HepG2 (cell line): Measurements from ENCODE around the gene IZUMO4. TPM values are rescaled to one million over a fixed set of nuclear protein-coding genes. Genes with fewer than 3 reads are reported as not detected.

Source experiments
- ATAD3A ChIP-seq: sonication (generic); formaldehyde crosslinking; IDR thresholded peaks from 2 replicates; pipeline ENCODE4 v1.4.0; 2020; ENCODE audit warnings: missing genetic modification reagents
- BCL6 ChIP-seq: IDR thresholded peaks from 2 replicates; pipeline ENCODE4 v1.6.1; 2016; ENCODE audit warnings: missing genetic modification reagents, missing compliant biosample characterization
- CBX2 ChIP-seq, 2 experiments: fragments of 200-600 bp in 1 of 2; sonication (generic); formaldehyde crosslinking in 1 of 2; IDR thresholded peaks; 2 replicates each; pipeline versions ENCODE4 v1.7.0 to v1.8.1; 2018 to 2022; ENCODE audit warnings: low read depth in 2 of 2, low read length in 1 of 2, mild to moderate bottlenecking in 1 of 2, missing genetic modification reagents in 1 of 2
- CREBL2 ChIP-seq: sonication (generic); formaldehyde crosslinking; IDR thresholded peaks from 2 replicates; pipeline ENCODE4 v1.8.1; 2023; ENCODE audit warnings: missing genetic modification reagents, mild to moderate bottlenecking, borderline replicate concordance
- DNMT1 ChIP-seq: sonication (generic); formaldehyde crosslinking; IDR thresholded peaks from 2 replicates; pipeline ENCODE4 v1.5.1; 2020; ENCODE audit warnings: mild to moderate bottlenecking, missing genetic modification reagents
- ELF1 ChIP-seq: sonication (generic); formaldehyde crosslinking; IDR thresholded peaks from 2 replicates; pipeline ENCODE4 v1.4.0; 2020; ENCODE audit warnings: missing genetic modification reagents
- FOXC1 ChIP-seq: sonication (generic); formaldehyde crosslinking; IDR thresholded peaks from 2 replicates; pipeline ENCODE4 v1.8.0; 2022; ENCODE audit warnings: mild to moderate bottlenecking, missing genetic modification reagents, borderline replicate concordance
- HCFC1 ChIP-seq: fragments of 150-350 bp; IDR thresholded peaks from 2 replicates; pipeline ENCODE4 v1.6.1; 2014; ENCODE audit warnings: low read depth, low read length
- HIVEP1 ChIP-seq: sonication (generic); formaldehyde crosslinking; IDR thresholded peaks from 2 replicates; pipeline ENCODE4 v1.4.0; 2020; ENCODE audit warnings: mild to moderate bottlenecking, missing genetic modification reagents
- IKZF1 ChIP-seq: fragments of 450-650 bp; IDR thresholded peaks from 2 replicates; pipeline ENCODE4 v1.7.1; 2016
- JUNB ChIP-seq: sonication (generic); formaldehyde crosslinking; IDR thresholded peaks from 2 replicates; pipeline ENCODE4 v1.8.0; 2022; ENCODE audit warnings: missing genetic modification reagents, mild to moderate bottlenecking, borderline replicate concordance
- KDM6A ChIP-seq: IDR thresholded peaks from 2 replicates; pipeline ENCODE4 v1.6.1; 2016; ENCODE audit warnings: low read depth
- MEIS1 ChIP-seq: sonication (generic); formaldehyde crosslinking; IDR thresholded peaks from 2 replicates; pipeline ENCODE4 v1.9.0; 2021; ENCODE audit warnings: mild to moderate bottlenecking, missing genetic modification reagents, moderate library complexity, borderline replicate concordance
- MTA1 ChIP-seq: sonication (generic); formaldehyde crosslinking; IDR thresholded peaks from 2 replicates; pipeline ENCODE4 v1.4.0; 2020; ENCODE audit warnings: missing genetic modification reagents, mild to moderate bottlenecking, borderline replicate concordance
- NFE2 ChIP-seq: sonication (generic); formaldehyde crosslinking; IDR thresholded peaks from 2 replicates; pipeline ENCODE4 v1.4.0; 2020; ENCODE audit warnings: missing genetic modification reagents
- NFKB2 ChIP-seq: sonication (generic); formaldehyde crosslinking; IDR thresholded peaks from 2 replicates; pipeline ENCODE4 v1.4.0; 2020; ENCODE audit warnings: missing genetic modification reagents, borderline replicate concordance
- RXRA ChIP-seq: sonication (generic); formaldehyde crosslinking; IDR thresholded peaks from 2 replicates; pipeline ENCODE4 v1.5.1; 2020; ENCODE audit warnings: missing genetic modification reagents
- SIX1 ChIP-seq: sonication (generic); formaldehyde crosslinking; IDR thresholded peaks from 2 replicates; pipeline ENCODE4 v1.4.0; 2020; ENCODE audit warnings: missing genetic modification reagents, borderline replicate concordance
- TOE1 ChIP-seq: sonication (generic); formaldehyde crosslinking; IDR thresholded peaks from 2 replicates; pipeline ENCODE4 v1.4.0; 2020; ENCODE audit warnings: mild to moderate bottlenecking, missing genetic modification reagents
- ZBTB1 ChIP-seq: sonication (generic); formaldehyde crosslinking; IDR thresholded peaks from 2 replicates; pipeline ENCODE4 v1.4.0; 2020; ENCODE audit warnings: missing genetic modification reagents, borderline replicate concordance
- ZNF354B ChIP-seq: sonication (generic); formaldehyde crosslinking; IDR thresholded peaks from 2 replicates; pipeline ENCODE4 v1.8.0; 2022; ENCODE audit warnings: mild to moderate bottlenecking, missing genetic modification reagents
- ZNF670 ChIP-seq: sonication (generic); formaldehyde crosslinking; IDR thresholded peaks from 2 replicates; pipeline ENCODE4 v1.8.0; 2022; ENCODE audit warnings: mild to moderate bottlenecking, missing genetic modification reagents, borderline replicate concordance
- ZNF709 ChIP-seq: sonication (generic); formaldehyde crosslinking; IDR thresholded peaks from 2 replicates; pipeline ENCODE4 v1.5.0; 2020; ENCODE audit warnings: mild to moderate bottlenecking, missing genetic modification reagents
- ZNF761 ChIP-seq: sonication (generic); formaldehyde crosslinking; conservative IDR thresholded peaks from 2 replicates; pipeline ENCODE4 v1.4.0; 2020; ENCODE audit warnings: mild to moderate bottlenecking, missing genetic modification reagents
- ZNF776 ChIP-seq: sonication (generic); formaldehyde crosslinking; IDR thresholded peaks from 2 replicates; pipeline ENCODE4 v1.4.0; 2020; ENCODE audit warnings: mild to moderate bottlenecking, missing genetic modification reagents
- ZSCAN29 ChIP-seq: sonication (generic); formaldehyde crosslinking; conservative IDR thresholded peaks from 2 replicates; pipeline ENCODE4 v1.4.0; 2020; ENCODE audit warnings: mild to moderate bottlenecking, missing genetic modification reagents
- polyA plus RNA-seq, 8 experiments: library from polyadenylated mRNA; depleted of rRNA in 3 of 8; stranded (reverse) in 7 of 8; unstranded in 1 of 8; fragments of >200 nt; fragmentation: Illumina TruSeq in 4 of 8; extraction: Trizol in 4 of 8; gene quantifications; 2 replicates each; pipeline versions ENCODE4 v1.2.1 to v1.2.3, GENCODE V29; 2011 to 2016; ENCODE audit warnings: low read depth in 4 of 8, missing spikeins in 1 of 8, mixed read lengths in 1 of 8; ENCODE audit not compliant: insufficient read depth in 1 of 8
- total RNA-seq, 5 experiments: library from RNA; depleted of rRNA; stranded (reverse); fragments of >200 nt; fragmentation: Illumina TruSeq; extraction: Trizol; gene quantifications; 2 replicates each; pipeline ENCODE4 v1.2.3, GENCODE V29; 2016; ENCODE audit warnings: low read depth in 1 of 5
- TF ChIP-seq, protein P1 (sequence below): sonication (generic); formaldehyde crosslinking; IDR thresholded peaks from 2 replicates; pipeline ENCODE4 v1.5.1; 2020; ENCODE audit warnings: missing genetic modification reagents, mild to moderate bottlenecking, borderline replicate concordance
- TF ChIP-seq, protein P2 (sequence below): sonication (generic); formaldehyde crosslinking; IDR thresholded peaks from 2 replicates; pipeline ENCODE4 v1.5.0; 2020; ENCODE audit warnings: missing genetic modification reagents

The IZUMO4 gene
- total and polyA plus RNA-seq, 2 of the 13 experiments (the other 11 are each of a cell fraction or from before 2014, with no cell fraction given), result 0.77 to 3.9 TPM

DNA sequence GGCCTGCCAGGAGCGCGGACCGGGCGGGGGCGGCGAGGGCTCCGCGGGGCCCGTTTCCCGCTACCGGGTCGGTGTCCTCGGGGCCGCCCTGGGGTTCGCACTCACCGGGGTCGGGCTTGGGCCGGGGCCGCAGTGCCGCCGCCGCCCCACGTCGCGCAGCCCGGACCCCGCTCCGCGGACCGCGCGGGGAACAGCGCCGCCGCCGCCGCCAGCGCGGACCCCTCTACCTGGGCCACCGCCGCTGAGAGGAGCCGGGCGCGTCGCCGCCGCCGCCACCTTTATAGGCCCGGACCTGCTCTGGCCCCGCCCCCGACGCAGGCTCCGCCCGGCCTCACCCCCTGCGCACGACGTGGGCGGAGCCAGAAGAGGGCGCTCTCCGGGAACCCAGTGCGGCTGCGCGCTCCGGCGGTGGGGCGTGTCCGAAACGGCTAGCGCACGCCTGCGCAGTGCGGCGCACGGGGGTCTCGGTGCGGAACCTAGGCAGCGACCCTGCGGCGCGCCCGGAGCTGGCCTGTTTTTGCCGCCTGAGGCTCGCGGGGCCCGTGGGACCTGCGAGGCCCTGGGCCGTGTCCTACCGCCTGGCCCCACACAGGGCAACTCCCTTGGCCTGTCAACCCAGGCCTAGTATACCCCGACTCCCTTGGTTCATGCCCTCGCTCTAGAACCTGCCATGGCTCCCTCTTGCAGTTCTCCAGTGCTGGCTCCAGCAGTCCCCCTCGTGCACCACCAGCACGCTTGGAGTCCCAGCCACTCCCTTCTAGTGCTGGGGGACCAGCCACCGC, 45.5 kb upstream of the IZUMO4 start, which contains the start of gene MKNK2 (continued):
- TF ChIP-seq ZNF776 (peak; percentile 62; the same call in 1 of the 2 replicates), BCL6 (CRISPR knock-in tag) (0 out of 2 replicates have a peak, but pooled peaks have one; percentile 11), ZSCAN29 (CRISPR knock-in tag) (no peak), ATAD3A (CRISPR knock-in tag) (no peak), ZNF354B (no peak), IKZF1 (no peak), MEIS1 (CRISPR knock-in tag) (no peak; the same call in 1 of the 2 replicates), CREBL2 (CRISPR knock-in tag) (peak; percentile 43; the same call in 1 of the 2 replicates), CBX2 (IDR thresholded peaks at IDR 0.05; ENCODE audit: low read depth, low read length) (no peak), CBX2 (CRISPR knock-in tag; IDR thresholded peaks at IDR 0.05; ENCODE audit: low read depth) (no peak), RXRA (CRISPR knock-in tag) (peak; percentile 60; the same call in 1 of the 2 replicates), FOXC1 (no peak), MTA1 (CRISPR knock-in tag) (no peak), JUNB (CRISPR knock-in tag) (no peak), ZNF761 (CRISPR knock-in tag) (no peak; the same call in 1 of the 2 replicates), ELF1 (no peak), ZBTB1 (CRISPR knock-in tag) (no peak), ZNF670 (CRISPR knock-in tag) (peak; percentile 89; the same call in 1 of the 2 replicates), SIX1 (CRISPR knock-in tag) (no peak), HIVEP1 (CRISPR knock-in tag) (0 out of 2 replicates have a peak, but pooled peaks have one; percentile 30), HCFC1 (peak; percentile 45; the same call in 1 of the 2 replicates), DNMT1 (no peak), NFE2 (CRISPR knock-in tag) (no peak), TOE1 (no peak), KDM6A (no peak), ZNF709 (peak; percentile 75), NFKB2 (no peak; the same call in 1 of the 2 replicates)
- TF ChIP-seq, protein P1, sequence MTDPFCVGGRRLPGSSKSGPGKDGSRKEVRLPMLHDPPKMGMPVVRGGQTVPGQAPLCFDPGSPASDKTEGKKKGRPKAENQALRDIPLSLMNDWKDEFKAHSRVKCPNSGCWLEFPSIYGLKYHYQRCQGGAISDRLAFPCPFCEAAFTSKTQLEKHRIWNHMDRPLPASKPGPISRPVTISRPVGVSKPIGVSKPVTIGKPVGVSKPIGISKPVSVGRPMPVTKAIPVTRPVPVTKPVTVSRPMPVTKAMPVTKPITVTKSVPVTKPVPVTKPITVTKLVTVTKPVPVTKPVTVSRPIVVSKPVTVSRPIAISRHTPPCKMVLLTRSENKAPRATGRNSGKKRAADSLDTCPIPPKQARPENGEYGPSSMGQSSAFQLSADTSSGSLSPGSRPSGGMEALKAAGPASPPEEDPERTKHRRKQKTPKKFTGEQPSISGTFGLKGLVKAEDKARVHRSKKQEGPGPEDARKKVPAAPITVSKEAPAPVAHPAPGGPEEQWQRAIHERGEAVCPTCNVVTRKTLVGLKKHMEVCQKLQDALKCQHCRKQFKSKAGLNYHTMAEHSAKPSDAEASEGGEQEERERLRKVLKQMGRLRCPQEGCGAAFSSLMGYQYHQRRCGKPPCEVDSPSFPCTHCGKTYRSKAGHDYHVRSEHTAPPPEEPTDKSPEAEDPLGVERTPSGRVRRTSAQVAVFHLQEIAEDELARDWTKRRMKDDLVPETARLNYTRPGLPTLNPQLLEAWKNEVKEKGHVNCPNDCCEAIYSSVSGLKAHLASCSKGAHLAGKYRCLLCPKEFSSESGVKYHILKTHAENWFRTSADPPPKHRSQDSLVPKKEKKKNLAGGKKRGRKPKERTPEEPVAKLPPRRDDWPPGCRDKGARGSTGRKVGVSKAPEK, result no peak
- TF ChIP-seq, protein P2, sequence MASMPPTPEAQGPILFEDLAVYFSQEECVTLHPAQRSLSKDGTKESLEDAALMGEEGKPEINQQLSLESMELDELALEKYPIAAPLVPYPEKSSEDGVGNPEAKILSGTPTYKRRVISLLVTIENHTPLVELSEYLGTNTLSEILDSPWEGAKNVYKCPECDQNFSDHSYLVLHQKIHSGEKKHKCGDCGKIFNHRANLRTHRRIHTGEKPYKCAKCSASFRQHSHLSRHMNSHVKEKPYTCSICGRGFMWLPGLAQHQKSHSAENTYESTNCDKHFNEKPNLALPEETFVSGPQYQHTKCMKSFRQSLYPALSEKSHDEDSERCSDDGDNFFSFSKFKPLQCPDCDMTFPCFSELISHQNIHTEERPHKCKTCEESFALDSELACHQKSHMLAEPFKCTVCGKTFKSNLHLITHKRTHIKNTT (CRISPR knock-in tag), result peak; percentile 14; the same call in 1 of the 2 replicates
